Measurements from ENCODE around the gene SERTM1. TPM values are rescaled to one million over a fixed set of nuclear protein-coding genes. Genes with fewer than 3 reads are reported as not detected.

Gene SERTM1
- total and polyA plus RNA-seq, 2 donors (not counting 3 experiments of a cell fraction or from before 2014, with no cell fraction given), result 0.06 TPM; not detected in 1

DNA sequence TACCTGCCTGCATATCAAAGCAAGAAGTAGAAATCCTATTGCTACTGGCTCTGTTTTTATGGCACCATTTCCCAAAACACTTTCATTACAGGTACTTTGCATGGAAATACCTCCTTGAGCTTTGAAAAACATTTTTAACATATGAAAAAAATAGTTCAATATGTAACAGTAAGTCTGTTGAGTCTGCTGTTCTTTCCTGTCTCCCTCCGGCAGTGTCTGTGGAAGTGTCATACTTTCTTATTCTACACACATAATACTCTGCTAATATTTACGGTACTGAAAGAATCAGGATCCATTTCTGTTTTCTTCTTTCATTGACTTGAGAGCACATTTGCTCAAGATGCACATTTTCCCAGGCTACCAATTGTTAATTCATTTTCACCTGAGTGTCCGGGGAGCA lies 8.2 kb upstream of the SERTM1 start:
- H3K36me3 ChIP-seq (ENCODE audit: control insufficient read depth in 2 of 2, extremely low read depth in 1 of 2, insufficient read depth in 2 of 2, low read length in 2 of 2), result no peaks in the 10 kb centered on the region
- POLR2A ChIA-PET, result no interaction called here
- no peak for TF ChIP-seq MAX (IDR thresholded peaks at IDR 0.05; ENCODE audit: insufficient read depth, insufficient read length)
- TF ChIP-seq GATA2 (IDR thresholded peaks at IDR 0.05; ENCODE audit: insufficient read depth, insufficient read length, low read depth, low read length), result no peak
- TF ChIP-seq POLR2A (IDR thresholded peaks at IDR 0.05; ENCODE audit: low read depth, low read length), result no peak
- TF ChIP-seq MYC (IDR thresholded peaks at IDR 0.05; ENCODE audit: low read depth, low read length), result no peak
- TF ChIP-seq POLR2AphosphoS5 (IDR thresholded peaks at IDR 0.05; ENCODE audit: insufficient read depth, low read depth, low read length), result no peak
- no peak for TF ChIP-seq EZH2 (IDR thresholded peaks at IDR 0.05; ENCODE audit: borderline replicate concordance, low read depth, low read length, severe bottlenecking)
- no peak for TF ChIP-seq CTCF (IDR thresholded peaks at IDR 0.05; ENCODE audit: extremely low read depth in 1 of 2, insufficient read depth in 1 of 2, low read depth in 1 of 2, low read length in 2 of 2)
- TF ChIP-seq FOS (IDR thresholded peaks at IDR 0.05; ENCODE audit: borderline replicate concordance, insufficient read depth, low read length), result no peak
- TF ChIP-seq JUN (IDR thresholded peaks at IDR 0.05; ENCODE audit: borderline replicate concordance, insufficient read depth, insufficient read length, low read depth), result no peak
- FAIRE-seq (no peak), DNase-seq (ENCODE audit: low read depth, low spot score) (no peak)
- H3K27me3 ChIP-seq (ENCODE audit: control insufficient read depth in 2 of 2, insufficient read depth in 2 of 2, low read length in 2 of 2), result peaks cover 2 to 12% of the 10 kb centered on the region in 2 experiments
- no peak overlapping the region for H2AFZ ChIP-seq (ENCODE audit: low read depth, low read length)
- H3K9ac ChIP-seq (replicated peaks; ENCODE audit: extremely low read depth, insufficient read depth, low read length), result no peak overlapping the region
- no peaks in the 10 kb centered on the region for H3K9me3 ChIP-seq (replicated peaks; ENCODE audit: control insufficient read depth, insufficient read depth, low read length)
- no peaks in the 10 kb centered on the region for H3K4me1 ChIP-seq (ENCODE audit: control insufficient read depth, extremely low read depth, insufficient read depth, low read length)
- H3K79me2 ChIP-seq (ENCODE audit: control insufficient read depth, insufficient read depth, low read length), result no peaks in the 10 kb centered on the region
- intact Hi-C loops (cut with micrococcal nuclease) (no loop called here), dilution Hi-C loops (cut with MboI; ENCODE audit: extremely low pct_ligation_motif_present, low sequenced_read_pairs) (no loop called here)
- no peak overlapping the region for H3K4me3 ChIP-seq (replicated peaks in 1 of 3; ENCODE audit: insufficient read depth in 1 of 3, low read depth in 1 of 3, low read length in 3 of 3)
- BruUV-seq (replicated peaks), result no TSS peak
- CTCF ChIA-PET, result no interaction called here
- H3K27ac ChIP-seq (ENCODE audit: insufficient read depth, low read depth, low read length), result no peak overlapping the region
- no peak overlapping the region for H3K4me2 ChIP-seq (ENCODE audit: insufficient read depth, low read length)
- no peaks in the 10 kb centered on the region for H4K20me1 ChIP-seq (replicated peaks; ENCODE audit: control insufficient read depth, extremely low read depth, insufficient read depth, low read length)
- H3K9me1 ChIP-seq (replicated peaks; ENCODE audit: control insufficient read depth, extremely low read depth, insufficient read depth, low read length), result no peaks in the 10 kb centered on the region

Data from endothelial cell of umbilical vein (primary cell).